SK-MEL-5 (cell line): ENCODE results near the gene CARS2. TPM values are rescaled to one million over a fixed set of nuclear protein-coding genes. Genes with fewer than 3 reads are reported as not detected.
"Not testable (repeated sequence)": the region's sequence is repeated elsewhere in the genome, so short reads cannot be mapped to it uniquely, and the experiment has no call there.

Experiments used
- DNase-seq: peaks from one replicate; pipeline ENCODE4 v3.0.0-alpha.2; 2016; ENCODE audit warnings: low read depth, low spot score
- in situ Hi-C: cut with HindIII; loops from 2 replicates; pipeline ENCODE4 v1.10.0; 2016; ENCODE audit warnings: low sequenced_read_pairs, high pct_unique_total_duplicates, low pct_unique_long_range_greater_than_20kb
- polyA plus RNA-seq, 2 experiments: library from polyadenylated mRNA; depleted of rRNA; stranded (reverse); fragments of >200 nt; gene quantifications; 2 replicates each; pipeline ENCODE4 v1.2.3, GENCODE V29; 2015
- total RNA-seq: library from RNA; depleted of rRNA; stranded (reverse); fragments of >200 nt; shearing (Covaris generic); gene quantifications from 2 replicates; pipeline ENCODE4 v1.2.3, GENCODE V29; 2014; rRNA removed

The CARS2 gene, protein sequence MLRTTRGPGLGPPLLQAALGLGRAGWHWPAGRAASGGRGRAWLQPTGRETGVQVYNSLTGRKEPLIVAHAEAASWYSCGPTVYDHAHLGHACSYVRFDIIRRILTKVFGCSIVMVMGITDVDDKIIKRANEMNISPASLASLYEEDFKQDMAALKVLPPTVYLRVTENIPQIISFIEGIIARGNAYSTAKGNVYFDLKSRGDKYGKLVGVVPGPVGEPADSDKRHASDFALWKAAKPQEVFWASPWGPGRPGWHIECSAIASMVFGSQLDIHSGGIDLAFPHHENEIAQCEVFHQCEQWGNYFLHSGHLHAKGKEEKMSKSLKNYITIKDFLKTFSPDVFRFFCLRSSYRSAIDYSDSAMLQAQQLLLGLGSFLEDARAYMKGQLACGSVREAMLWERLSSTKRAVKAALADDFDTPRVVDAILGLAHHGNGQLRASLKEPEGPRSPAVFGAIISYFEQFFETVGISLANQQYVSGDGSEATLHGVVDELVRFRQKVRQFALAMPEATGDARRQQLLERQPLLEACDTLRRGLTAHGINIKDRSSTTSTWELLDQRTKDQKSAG
- total RNA-seq, result 45.6 and 55.4 TPM in 2 replicates
- 36.9 and 39.6 TPM in 2 replicates for polyA plus RNA-seq (2015; cell fraction: cytosol; rRNA removed)
- 271 and 360 TPM in 2 replicates for polyA plus RNA-seq (2015; cell fraction: nucleus; rRNA removed)

DNA sequence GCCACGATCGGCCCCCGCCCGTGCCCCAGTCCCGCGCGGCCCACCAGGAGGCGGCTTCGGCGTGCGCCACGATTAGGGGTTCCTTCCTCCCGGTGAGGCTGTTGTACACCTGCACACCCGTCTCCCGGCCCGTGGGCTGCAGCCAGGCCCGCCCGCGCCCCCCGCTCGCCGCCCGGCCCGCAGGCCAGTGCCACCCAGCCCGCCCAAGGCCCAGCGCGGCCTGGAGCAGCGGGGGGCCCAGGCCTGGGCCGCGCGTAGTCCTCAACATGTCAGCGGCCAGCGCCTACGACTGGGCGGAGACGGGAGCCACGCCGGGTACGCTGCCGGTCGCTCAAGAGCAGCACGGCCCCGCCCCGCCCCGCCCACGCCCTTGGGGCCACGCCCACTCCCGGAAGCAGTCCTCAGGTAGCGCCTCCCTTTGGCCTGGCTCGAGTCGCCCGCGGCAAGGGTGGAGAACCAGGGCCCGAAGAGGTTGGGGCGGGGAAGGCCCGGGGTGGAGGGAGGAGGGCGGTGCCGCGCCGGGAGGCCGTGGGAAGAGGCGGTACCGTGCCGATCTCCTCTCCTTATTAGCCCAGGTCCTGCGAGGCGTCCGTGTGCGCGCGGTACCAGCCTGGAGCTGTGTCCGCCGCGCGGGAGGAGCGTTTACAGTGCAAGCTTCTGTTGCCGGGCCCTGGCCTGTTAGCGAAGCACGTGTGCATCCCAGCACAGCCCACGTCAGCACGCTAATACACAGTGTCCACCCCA lies at the start of gene CARS2:
TSS of gene CARS2 (minus strand) at position 291 of the 744 bp plus-strand sequence. CDS start at position 268, 23 bp downstream.
- in situ Hi-C loops, result no loop called here
- DNase-seq, result peak; percentile 98

DNA sequence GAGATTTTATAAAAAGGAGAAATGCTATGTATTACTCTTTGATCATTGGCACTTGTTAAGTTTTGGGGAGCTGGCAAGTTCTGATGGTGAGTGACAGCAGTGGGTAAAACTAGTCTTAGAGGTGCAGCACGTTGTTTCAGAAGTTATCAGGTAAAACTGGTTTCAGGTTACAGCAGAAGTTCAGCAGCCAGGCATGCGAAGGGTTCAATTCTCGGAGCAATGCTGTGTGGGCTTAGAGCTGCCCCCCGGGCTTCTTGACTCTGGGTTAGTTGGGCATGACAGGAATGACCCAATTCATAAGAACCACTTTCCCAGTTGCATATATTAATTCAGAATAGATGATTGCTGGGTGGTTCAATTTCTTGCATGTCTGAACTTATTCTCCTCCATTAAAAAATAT lies 42.4 kb upstream of the CARS2 start:
- in situ Hi-C loops, result no loop called here
- DNase-seq, result no peak

DNA sequence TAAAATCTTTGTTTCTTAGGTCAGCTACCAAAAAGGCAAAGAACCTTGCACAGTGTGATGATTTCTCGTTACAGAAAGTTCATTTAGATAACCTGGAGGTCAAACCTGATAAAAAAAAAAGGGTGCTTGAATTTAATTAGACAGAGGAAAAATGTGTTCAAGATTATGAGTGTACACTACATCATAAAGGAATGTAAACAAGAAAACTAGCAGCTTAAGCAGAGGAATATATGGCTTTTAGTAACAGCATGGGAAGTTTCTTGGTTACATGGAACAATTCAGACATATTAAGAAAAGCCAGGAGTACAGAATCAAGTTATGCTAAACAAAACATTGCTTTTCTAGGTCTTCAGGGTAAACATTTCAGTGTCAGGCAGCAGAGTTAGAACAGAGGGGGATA lies 40.5 kb upstream of the CARS2 start:
- DNase-seq, result no peak
- in situ Hi-C loops, result no loop called here

DNA sequence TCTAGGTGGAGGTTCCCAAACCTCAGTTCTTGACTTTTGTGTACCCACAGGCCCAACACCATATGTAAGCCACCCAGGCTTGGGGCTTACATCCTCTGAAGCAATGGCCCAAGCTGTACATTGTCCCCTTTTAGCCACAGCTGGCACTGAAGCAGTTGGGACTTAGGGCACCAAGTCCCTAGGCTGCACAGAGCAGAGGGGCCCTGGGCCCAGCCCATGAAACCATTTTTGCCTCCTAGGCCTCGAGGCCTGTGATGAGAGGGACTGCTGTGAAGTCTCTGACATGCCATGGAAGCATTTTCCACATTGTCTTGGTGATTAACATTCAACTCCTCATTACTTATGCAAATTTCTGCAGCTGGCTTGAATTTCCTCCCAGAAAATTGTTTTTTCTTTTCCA lies 37.8 kb upstream of the CARS2 start:
- DNase-seq, result no peak
- in situ Hi-C loops, result no loop called here

DNA sequence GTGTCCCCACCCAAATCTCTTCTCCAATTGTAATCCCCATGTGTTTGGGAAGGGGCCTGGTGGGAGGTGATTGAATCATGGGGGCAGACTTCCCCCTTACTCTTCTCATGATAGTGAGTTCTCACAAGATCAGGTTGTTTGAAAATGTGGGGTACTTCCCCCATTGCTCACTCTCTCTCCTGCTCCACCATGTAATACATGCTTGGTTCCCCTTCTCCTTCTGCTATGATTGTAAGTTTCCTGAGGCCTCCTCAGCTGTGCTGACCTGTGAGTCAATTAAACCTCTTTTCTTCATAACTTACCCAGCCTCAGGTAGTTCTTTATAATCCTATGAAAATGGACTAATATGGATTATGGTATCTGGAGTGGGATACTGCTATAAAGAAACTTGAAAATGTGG lies 31.6 kb upstream of the CARS2 start:
- in situ Hi-C loops, result no loop called here
- no peak for DNase-seq

DNA sequence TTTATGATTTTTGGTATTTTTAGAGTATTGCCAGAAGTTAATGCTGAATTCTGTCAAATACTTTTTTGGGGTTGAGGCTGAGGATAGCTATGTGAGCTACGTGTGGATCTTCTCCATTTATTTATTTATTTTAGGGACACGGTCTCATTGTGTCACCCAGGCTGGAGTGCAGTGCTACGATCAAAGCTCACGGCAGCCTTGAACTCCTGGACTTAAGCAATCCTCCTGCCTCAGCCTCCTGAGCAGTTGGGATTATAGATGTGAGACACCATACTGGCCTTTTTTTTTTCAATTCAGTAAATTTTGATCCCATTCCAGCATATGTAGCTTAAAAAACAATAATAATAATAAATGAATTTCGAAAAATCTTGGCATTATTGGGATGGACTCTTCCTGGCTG lies 28.6 kb upstream of the CARS2 start:
- in situ Hi-C loops, result no loop called here
- DNase-seq, result no peak

DNA sequence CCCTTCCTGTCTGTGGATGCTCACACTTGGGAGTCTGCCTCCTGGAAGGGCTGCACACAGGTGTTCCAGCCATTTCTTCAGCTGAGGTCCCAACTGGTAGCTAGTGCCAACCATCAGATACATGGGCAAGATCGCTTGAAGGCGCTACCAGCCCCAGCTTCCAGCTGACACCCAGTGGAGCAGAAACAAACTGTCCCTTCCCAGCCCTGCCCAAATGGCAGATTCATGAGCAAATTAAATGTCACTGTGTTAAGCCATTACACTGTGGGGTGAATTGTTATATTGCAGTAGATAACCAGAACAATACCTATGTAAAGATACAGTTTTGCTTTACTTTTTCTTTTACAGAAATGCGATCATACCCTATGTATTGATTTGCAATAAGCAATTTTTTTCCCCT lies 25.2 kb upstream of the CARS2 start:
- in situ Hi-C loops, result no loop called here
- DNase-seq, result no peak

DNA sequence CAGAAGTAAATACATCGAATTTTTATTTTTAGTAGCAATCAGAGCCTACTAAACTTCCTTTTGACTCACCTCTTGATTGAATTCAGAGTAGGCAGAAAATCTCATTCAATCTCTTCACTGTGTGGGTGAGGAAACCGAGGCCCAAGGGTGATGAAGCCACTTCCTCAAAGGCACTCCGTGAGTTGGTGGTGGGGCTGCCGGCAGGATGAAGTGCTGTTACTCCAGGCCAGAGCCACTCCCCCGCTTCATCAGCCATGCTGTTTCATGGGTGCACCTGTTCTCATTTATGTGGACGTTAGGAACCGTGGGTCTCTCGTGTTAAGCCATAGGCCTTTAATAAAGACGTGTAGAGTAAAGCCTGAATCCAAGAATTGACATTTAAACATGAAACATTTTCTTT lies 20.8 kb upstream of the CARS2 start:
- DNase-seq, result no peak
- in situ Hi-C loops, result no loop called here

DNA sequence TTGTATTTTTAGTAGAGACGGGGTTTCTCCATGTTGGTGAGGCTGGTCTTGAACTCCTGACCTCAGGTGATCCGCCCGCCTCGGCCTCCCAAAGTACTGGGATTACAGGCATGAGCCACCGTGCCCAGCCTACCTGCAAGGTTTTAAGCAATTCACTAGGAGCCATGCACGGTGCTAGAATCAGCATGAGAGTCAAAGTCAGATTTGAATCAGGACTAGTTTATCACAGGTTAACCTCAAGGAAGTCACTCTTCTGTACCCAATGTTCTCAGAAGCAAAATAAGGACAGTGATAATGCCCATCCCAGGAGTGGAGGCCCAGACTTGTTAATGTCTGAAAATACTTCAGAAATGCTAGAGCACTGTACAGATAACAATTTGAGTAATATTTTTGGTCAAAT lies 20.2 kb upstream of the CARS2 start:
- DNase-seq, in situ Hi-C loops: not testable (repeated sequence)

DNA sequence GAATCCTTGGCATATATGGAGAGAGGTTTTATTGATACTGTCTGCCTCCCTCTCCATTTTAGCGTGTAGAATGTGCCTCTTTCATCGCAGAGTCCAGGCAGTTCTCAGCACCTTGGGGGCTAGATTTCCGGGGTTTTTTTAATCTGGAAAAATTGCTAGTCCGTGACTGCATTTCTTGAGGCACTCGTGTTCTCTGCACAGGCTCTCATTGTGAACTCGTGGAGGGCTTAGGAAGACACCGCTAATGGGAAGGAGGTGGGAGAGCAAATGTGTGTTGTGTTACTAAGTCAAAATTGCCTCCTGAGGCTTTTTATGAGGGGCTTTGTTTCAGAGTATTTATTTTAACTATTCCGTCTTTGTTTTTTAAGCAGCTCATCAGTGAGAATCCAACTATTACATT lies 17.7 kb upstream of the CARS2 start:
- in situ Hi-C loops, result no loop called here
- peak; percentile 52 for DNase-seq

DNA sequence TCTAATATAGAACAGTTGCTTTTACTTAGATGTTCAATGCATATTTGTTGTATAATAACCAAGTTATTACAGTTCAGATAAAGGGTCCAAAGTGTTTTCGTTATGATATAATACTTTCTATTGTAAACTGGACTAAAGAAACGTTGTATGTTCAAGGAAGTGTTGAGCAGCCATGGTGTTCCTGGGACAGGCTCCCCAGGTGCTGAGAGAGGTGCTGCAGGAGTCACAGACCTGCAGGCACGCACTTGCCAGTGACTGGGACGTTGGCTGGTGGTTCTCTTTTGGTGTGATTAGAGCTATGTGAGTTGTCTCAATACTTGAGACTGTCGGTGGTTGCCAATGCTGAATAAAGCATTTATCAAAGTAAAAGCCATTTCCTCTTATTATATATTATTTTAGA lies 17.1 kb upstream of the CARS2 start:
- no peak for DNase-seq
- in situ Hi-C loops, result no loop called here

DNA sequence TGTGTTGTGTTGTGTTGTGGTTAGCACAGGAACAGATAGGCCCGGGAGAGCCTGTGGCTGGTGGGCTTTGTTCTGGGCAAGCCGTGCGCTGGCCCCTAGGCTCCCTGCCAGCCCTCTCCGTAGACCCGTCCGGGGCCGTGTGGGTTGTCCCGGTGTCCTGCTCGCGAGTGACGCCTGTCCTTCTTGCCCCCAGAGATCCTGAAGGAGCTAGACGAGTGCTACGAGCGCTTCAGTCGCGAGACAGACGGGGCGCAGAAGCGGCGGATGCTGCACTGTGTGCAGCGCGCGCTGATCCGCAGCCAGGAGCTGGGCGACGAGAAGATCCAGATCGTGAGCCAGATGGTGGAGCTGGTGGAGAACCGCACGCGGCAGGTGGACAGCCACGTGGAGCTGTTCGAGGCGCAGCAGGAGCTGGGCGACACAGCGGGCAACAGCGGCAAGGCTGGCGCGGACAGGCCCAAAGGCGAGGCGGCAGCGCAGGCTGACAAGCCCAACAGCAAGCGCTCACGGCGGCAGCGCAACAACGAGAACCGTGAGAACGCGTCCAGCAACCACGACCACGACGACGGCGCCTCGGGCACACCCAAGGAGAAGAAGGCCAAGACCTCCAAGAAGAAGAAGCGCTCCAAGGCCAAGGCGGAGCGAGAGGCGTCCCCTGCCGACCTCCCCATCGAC lies 13.3 kb upstream of the CARS2 start:
- no peak for DNase-seq

DNA sequence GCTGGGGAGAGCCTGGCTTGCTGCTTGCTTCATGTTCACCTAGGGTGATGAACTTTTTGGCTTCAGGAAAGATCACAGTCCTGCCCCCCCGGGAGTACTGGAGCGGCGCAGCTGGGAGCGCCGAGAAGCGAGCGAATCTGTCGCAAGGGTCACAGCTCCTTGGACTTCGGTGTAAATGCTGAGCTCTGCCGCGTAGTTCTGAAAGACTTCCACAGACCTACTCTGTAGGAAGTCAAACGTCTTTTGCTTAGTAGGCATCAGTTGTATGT lies 10.3 kb upstream of the CARS2 start:
- in situ Hi-C loops, result no loop called here
- DNase-seq, result peak; percentile 23

More for the DNA sequence above, 13.3 kb upstream of the CARS2 start:
- in situ Hi-C loops, result no loop called here

DNA sequence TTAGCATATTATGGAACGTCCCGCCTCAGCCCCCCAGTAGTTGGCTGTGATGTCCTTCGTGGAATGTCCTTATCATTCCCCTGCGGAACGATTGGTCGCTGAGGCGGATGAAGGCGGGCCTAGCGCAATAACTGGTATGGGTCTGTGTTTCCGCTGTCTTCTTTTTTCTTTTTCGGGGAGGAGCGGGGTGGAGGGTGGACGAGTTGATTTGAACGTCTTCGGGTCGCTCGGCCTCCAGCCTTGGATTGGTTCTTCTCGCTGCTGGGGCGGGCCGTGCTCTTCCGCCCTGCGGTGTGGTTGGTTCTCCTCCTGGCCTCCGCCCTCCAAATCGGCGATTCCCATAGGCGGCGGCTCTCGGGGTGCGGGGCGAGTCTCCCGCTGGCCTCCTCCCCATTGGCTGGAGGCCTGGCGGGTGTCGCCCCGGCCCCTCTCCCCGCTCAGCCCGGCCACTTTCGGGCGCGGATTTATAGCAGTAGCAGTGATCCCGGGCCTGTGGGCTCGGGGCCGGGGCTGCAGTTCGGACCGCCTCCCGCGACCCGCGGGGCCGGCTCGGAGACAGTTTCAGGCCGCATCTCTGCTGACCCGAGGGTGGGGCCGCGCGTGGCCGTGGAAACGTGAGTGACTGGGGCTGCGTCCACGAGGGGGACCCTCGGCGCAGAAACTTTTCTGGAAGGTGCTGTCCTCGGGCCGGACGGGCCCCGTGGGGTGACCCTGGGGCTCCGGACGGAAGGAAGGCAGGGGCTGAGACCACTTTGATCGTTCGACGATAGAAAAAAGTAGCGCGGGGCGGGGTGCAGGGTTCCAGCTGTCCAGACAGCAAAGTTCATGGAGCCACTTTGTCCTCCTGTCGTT lies 9.7 kb upstream of the CARS2 start:
- in situ Hi-C loops, result no loop called here
- peak; percentile 100 for DNase-seq

DNA sequence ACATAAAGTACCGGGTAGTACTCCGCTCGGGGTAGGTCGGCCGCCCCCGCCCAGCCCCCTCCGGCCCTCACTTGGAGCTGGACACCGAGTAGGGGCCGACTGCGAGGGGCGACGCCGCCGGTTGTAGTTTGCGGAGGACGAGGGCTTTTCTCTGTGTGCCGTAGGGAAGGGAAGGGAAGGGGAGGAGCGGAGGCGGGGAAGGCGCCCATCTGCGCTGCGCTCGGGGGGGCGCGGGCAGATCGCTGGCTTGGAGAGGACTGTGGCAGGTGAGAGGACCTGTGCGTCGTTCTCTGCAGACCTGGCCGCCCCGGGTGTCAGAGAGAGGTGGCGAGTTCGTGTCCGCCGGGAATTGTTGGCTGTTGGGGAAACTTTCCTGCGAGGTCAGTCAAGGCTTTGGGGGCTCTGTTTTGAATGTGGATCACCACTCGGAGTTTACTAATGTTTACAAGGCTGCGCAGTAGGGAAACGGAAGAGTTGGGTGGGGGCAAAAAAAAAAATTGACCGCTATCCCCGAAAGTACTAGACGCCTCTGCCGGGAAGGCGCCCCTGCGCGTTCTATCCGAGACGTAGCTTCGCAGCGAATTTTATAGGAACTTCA lies 9.0 kb upstream of the CARS2 start:
- in situ Hi-C loops, result no loop called here
- peak; percentile 41 for DNase-seq

DNA sequence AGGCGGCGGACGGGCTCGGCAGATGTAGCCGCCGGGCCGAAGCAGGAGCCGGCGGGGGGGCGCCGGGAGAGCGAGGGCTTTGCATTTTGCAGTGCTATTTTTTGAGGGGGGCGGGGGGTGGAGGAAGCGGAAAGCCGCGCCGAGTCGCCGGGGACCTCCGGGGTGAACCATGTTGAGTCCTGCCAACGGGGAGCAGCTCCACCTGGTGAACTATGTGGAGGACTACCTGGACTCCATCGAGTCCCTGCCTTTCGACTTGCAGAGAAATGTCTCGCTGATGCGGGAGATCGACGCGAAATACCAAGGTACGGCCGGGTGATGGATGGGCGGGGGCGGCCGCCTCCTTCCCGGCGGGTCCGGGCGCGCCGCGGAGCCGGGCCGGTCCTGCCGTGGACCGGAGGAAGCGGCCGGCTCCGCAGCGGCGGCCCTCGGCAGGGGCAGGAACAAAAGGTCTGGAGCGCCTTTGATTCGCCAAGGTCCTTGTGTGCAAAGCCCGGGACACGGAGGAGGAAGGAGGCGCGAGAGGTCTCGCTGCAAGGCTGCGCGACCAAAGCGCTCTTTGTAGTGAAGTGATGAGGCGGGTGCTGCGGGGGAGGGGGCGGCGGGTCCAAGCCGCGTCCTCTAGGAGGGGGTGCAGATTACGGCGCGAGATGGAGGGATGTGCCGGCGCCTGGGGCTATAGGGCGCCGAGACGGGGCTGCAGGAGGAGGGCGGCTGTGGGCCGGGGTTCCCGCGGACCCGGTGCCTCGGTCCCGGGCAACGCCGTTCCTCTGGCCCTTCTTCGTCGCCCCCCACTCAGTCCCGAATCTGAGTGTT lies 8.3 kb upstream of the CARS2 start:
- peak; percentile 35 for DNase-seq
- in situ Hi-C loops, result no loop called here
